Measurements from ENCODE around the gene C6orf89. TPM values are rescaled to one million over a fixed set of nuclear protein-coding genes. Genes with fewer than 3 reads are reported as not detected.

Gene C6orf89
- total RNA-seq, 1 experiment from 2014 or later: 32.9 TPM

GRCh38 chr6:36928547-36928918, 42.8 kb downstream of the C6orf89 start:
- Histone ChIP-seq H2AFZ (ENCODE audit: low read depth, low read length, poor library complexity, severe bottlenecking) (no peak overlapping the region), H3K4me3 (replicated peaks in 1 of 2; ENCODE audit: low read depth in 1 of 2, low read length in 2 of 2) (no peak overlapping the region), H3K9me3 (ENCODE audit: control insufficient read depth in 1 of 2, insufficient read depth in 1 of 2, low read depth in 1 of 2, low read length in 2 of 2) (no peaks in the 10 kb centered on the region), H3K4me1 (ENCODE audit: control insufficient read depth in 1 of 2, insufficient read depth in 2 of 2, low read length in 2 of 2) (peaks cover 3 to 8% of the 10 kb centered on the region in 2 experiments; a peak in 3 of 4 replicates), H3K36me3 (ENCODE audit: control insufficient read depth in 1 of 2, insufficient read depth in 2 of 2, low read length in 2 of 2) (0 out of 4 replicates have a peak, but pooled peaks cover 0 to 2% of the 10 kb centered on the region in 2 experiments), H3K79me2 (ENCODE audit: insufficient read depth, low read length) (no peaks in the 10 kb centered on the region), H3K27ac (ENCODE audit: low read depth, low read length) (no peak overlapping the region), H3K27me3 (ENCODE audit: insufficient read depth, low read length) (no peaks in the 10 kb centered on the region), H3K9me2 (ENCODE audit: insufficient read depth) (no peaks in the 10 kb centered on the region), H4K20me1 (ENCODE audit: insufficient read depth) (no peaks in the 10 kb centered on the region), H3K9ac (ENCODE audit: low read length) (no peak overlapping the region), H3K4me2 (ENCODE audit: low read length) (no peak overlapping the region)
- ChIA-PET POLR2A (no interaction called here), RAD21 (ENCODE audit: low non-redundant PET in 1 of 2, low total read pairs in 2 of 2, uncharacterized antibody in 2 of 2, unreplicated experiment in 2 of 2) (no interaction called here), CTCF (no interaction called here)
- BruUV-seq (replicated peaks): no TSS peak
- intact Hi-C loops (cut with micrococcal nuclease): no loop called here
- ATAC-seq (no peak), DNase-seq (ENCODE audit: low read depth, low spot score) (no peak)
- TF ChIP-seq CBX3 (IDR thresholded peaks at IDR 0.05; ENCODE audit: low read depth): no peak
- no peak for TF ChIP-seq SP1 (IDR thresholded peaks at IDR 0.05; ENCODE audit: low read depth)
- TF ChIP-seq RAD21 (IDR thresholded peaks at IDR 0.05; ENCODE audit: low read depth): no peak
- no peak for TF ChIP-seq POLR2A (IDR thresholded peaks at IDR 0.05; ENCODE audit: borderline replicate concordance, extremely low read depth, insufficient read depth, insufficient read length)
- no peak for TF ChIP-seq SIN3A (IDR thresholded peaks at IDR 0.05; ENCODE audit: low read depth)
- no peak for TF ChIP-seq CEBPB (IDR thresholded peaks at IDR 0.05; ENCODE audit: low read depth)
- TF ChIP-seq EZH2phosphoT487 (IDR thresholded peaks at IDR 0.05; ENCODE audit: borderline replicate concordance): no peak
- no peak for TF ChIP-seq SRF (IDR thresholded peaks at IDR 0.05; ENCODE audit: low read depth)
- TF ChIP-seq TCF7L2 (IDR thresholded peaks at IDR 0.05; ENCODE audit: borderline replicate concordance, extremely low read depth, insufficient read depth, insufficient read length): no peak
- TF ChIP-seq ZNF274 (IDR thresholded peaks at IDR 0.05; ENCODE audit: low read depth, low read length): no peak
- no peak for TF ChIP-seq YY1 (IDR thresholded peaks at IDR 0.05; ENCODE audit: extremely low read depth, insufficient replicate concordance, low read depth, low read length)

- Histone ChIP-seq H3K4me1 (ENCODE audit: control insufficient read depth in 1 of 2, insufficient read depth in 2 of 2, low read length in 2 of 2) (peaks cover 3 to 9% of the 10 kb centered on the region in 2 experiments; a peak in 3 of 4 replicates), H4K20me1 (ENCODE audit: insufficient read depth) (no peaks in the 10 kb centered on the region), H3K79me2 (ENCODE audit: insufficient read depth, low read length) (no peaks in the 10 kb centered on the region), H3K27ac (ENCODE audit: low read depth, low read length) (no peak overlapping the region), H3K9me3 (ENCODE audit: control insufficient read depth in 1 of 2, insufficient read depth in 1 of 2, low read depth in 1 of 2, low read length in 2 of 2) (no peaks in the 10 kb centered on the region), H3K4me3 (replicated peaks in 1 of 2; ENCODE audit: low read depth in 1 of 2, low read length in 2 of 2) (no peak overlapping the region), H3K4me2 (ENCODE audit: low read length) (no peak overlapping the region), H3K9me2 (ENCODE audit: insufficient read depth) (no peaks in the 10 kb centered on the region), H3K9ac (ENCODE audit: low read length) (no peak overlapping the region), H2AFZ (ENCODE audit: low read depth, low read length, poor library complexity, severe bottlenecking) (no peak overlapping the region), H3K36me3 (ENCODE audit: control insufficient read depth in 1 of 2, insufficient read depth in 2 of 2, low read length in 2 of 2) (no peaks in the 10 kb centered on the region), H3K27me3 (ENCODE audit: insufficient read depth, low read length) (no peaks in the 10 kb centered on the region)
- TF ChIP-seq ZNF274 (IDR thresholded peaks at IDR 0.05; ENCODE audit: low read depth, low read length) (no peak), YY1 (IDR thresholded peaks at IDR 0.05; ENCODE audit: extremely low read depth, insufficient replicate concordance, low read depth, low read length) (no peak), REST (IDR thresholded peaks at IDR 0.05; ENCODE audit: low read depth) (no peak)
- DNase-seq (ENCODE audit: low read depth, low spot score): no peak
- ATAC-seq: no peak
- no TSS peak for BruUV-seq (replicated peaks)
- intact Hi-C loops (cut with micrococcal nuclease): no loop called here
- CTCF ChIA-PET: no interaction called here
- POLR2A ChIA-PET: no interaction called here
- RAD21 ChIA-PET (ENCODE audit: low non-redundant PET in 1 of 2, low total read pairs in 2 of 2, uncharacterized antibody in 2 of 2, unreplicated experiment in 2 of 2): no interaction called here
Observed at GRCh38 chr6:36929152-36929551, 43.4 kb downstream of the C6orf89 start.

All from HCT116 (cell line).